ENCODE data around the gene FAM107B. TPM values are rescaled to one million over a fixed set of nuclear protein-coding genes. Genes with fewer than 3 reads are reported as not detected.

FAM107B gene
- total RNA-seq, 4 donors from 2014 or later = 24.1 to 69.7 (median 43.2) TPM

- H3K4me3 ChIP-seq = no peak overlapping the region
- H3K36me3 ChIP-seq = no peaks in the 10 kb centered on the region
- H3K9me3 ChIP-seq = no peaks in the 10 kb centered on the region
- no peaks in the 10 kb centered on the region for H3K27me3 ChIP-seq
- H3K27ac ChIP-seq = no peak overlapping the region
- intact Hi-C loops (cut with DNase I; ENCODE audit: low total_unique reads) = no loop called here
- H3K4me1 ChIP-seq = no peaks in the 10 kb centered on the region
- DNase-seq = no peak
- TF ChIP-seq POLR2A (IDR thresholded peaks at IDR 0.05) (no peak), CTCF (IDR thresholded peaks at IDR 0.05) (no peak)
These were observed 1.8 kb upstream of the FAM107B start for GRCh38 chr10:14776546-14776945.

- TF ChIP-seq POLR2A (IDR thresholded peaks at IDR 0.05) (no peak), CTCF (IDR thresholded peaks at IDR 0.05) (no peak)
- Histone ChIP-seq H3K4me1 (no peaks in the 10 kb centered on the region), H3K27me3 (no peaks in the 10 kb centered on the region), H3K36me3 (no peaks in the 10 kb centered on the region), H3K9me3 (no peaks in the 10 kb centered on the region), H3K27ac (no peak overlapping the region), H3K4me3 (no peak overlapping the region)
- DNase-seq = no peak
- intact Hi-C loops (cut with DNase I; ENCODE audit: low total_unique reads) = no loop called here
These were observed 959 bp upstream of the FAM107B start for GRCh38 chr10:14775656-14776055.

GRCh38 chr10:14774214-14774580 lies 500 bp downstream of the FAM107B start:
- no peak for DNase-seq
- Histone ChIP-seq H3K9me3 (no peaks in the 10 kb centered on the region), H3K27me3 (no peaks in the 10 kb centered on the region), H3K4me3 (no peak overlapping the region), H3K4me1 (no peaks in the 10 kb centered on the region), H3K27ac (no peak overlapping the region), H3K36me3 (no peaks in the 10 kb centered on the region)
- intact Hi-C loops (cut with DNase I; ENCODE audit: low total_unique reads) = no loop called here
- TF ChIP-seq POLR2A (IDR thresholded peaks at IDR 0.05) (no peak), CTCF (IDR thresholded peaks at IDR 0.05) (no peak)

- DNase-seq = no peak
- Histone ChIP-seq H3K4me3 (no peak overlapping the region), H3K27ac (no peak overlapping the region), H3K36me3 (no peaks in the 10 kb centered on the region), H3K4me1 (no peaks in the 10 kb centered on the region), H3K9me3 (no peaks in the 10 kb centered on the region), H3K27me3 (no peaks in the 10 kb centered on the region)
- TF ChIP-seq CTCF (IDR thresholded peaks at IDR 0.05) (no peak), POLR2A (IDR thresholded peaks at IDR 0.05) (no peak)
- intact Hi-C loops (cut with DNase I; ENCODE audit: low total_unique reads) = no loop called here
These were observed 1.0 kb downstream of the FAM107B start for GRCh38 chr10:14773551-14774213.

- intact Hi-C loops (cut with DNase I; ENCODE audit: low total_unique reads) = no loop called here
- H3K4me1 ChIP-seq = no peaks in the 10 kb centered on the region
- TF ChIP-seq CTCF (IDR thresholded peaks at IDR 0.05) (no peak), POLR2A (IDR thresholded peaks at IDR 0.05) (no peak)
- no peaks in the 10 kb centered on the region for H3K9me3 ChIP-seq
- DNase-seq = no peak
- no peak overlapping the region for H3K4me3 ChIP-seq
- no peaks in the 10 kb centered on the region for H3K36me3 ChIP-seq
- H3K27ac ChIP-seq = no peak overlapping the region
- H3K27me3 ChIP-seq = no peaks in the 10 kb centered on the region
These were observed 2.3 kb downstream of the FAM107B start for GRCh38 chr10:14772399-14772798.

All from uterus (tissue), 4 donors.